GM21529 (cell line): Measurements from ENCODE around the gene NAV2.

Source experiments
- ATAC-seq: cut with Tn5 transposase; IDR thresholded peaks from one replicate; pipeline ENCODE4 v1.9.1; 2021; ENCODE audit not compliant: unreplicated experiment

Gene NAV2

DNA sequence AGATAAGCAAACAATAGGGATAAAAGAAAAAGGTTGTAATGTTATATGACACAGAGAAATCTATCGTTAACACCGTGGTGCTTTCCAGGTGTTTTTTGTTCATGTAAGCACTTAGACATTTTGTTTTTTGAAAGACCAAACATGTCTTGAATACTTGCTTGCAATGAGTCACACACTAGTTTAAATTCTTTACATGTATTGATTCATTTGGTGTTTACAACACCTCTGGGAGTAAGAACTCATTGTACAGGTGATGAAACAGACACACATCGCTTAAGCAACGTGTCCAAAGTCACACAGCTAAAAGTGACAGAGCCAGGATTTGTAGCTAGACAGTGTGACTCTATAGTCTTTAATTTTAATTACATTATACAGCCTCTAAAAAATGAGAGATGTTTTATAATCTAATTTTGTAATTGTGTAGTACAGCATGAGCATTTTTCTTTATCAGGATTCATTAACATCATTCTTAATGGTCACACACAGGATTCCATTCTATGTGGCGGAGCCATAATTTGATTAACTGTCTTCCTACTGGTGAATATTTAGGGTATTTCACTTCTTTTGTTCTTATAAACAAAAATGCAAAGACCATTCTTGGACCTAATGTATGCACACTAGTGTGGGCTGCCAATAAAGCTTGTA lies 298.8 kb downstream of the NAV2 start:
- ATAC-seq = no peak

DNA sequence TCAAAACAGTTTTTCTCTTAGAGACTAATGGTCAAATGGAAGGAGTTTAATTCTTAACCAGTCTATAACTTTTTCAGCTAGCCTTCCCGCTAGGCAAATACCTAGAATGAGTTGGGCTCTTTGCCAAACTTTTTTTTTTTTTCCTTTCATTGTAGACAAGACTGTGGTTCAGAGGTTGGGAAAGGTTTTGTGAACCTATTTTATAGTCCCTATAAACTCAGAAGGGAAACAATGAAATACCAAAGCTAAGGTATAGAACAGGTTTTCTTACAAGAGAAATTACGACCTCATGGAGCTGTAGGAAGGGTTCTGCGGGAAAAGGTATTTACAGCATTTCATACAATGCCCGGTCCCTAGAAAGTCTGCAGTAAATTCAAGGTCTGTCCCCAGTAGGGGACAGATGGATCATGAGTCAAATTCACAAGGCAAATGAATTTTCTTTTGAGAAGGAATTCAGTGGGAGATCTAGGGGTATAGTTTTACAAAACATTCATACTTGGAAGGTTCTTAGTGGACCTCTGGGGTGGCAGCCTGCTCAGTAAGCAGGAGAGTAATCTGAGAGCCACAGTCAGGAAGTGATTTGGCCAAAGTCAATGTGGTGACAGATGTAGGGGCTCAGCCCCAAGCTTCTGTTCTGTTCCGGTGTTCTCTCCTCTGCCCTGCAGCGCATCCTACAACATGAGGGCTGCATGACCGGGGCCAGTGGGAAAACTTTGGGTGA lies 300.9 kb downstream of the NAV2 start:
- ATAC-seq = no peak

DNA sequence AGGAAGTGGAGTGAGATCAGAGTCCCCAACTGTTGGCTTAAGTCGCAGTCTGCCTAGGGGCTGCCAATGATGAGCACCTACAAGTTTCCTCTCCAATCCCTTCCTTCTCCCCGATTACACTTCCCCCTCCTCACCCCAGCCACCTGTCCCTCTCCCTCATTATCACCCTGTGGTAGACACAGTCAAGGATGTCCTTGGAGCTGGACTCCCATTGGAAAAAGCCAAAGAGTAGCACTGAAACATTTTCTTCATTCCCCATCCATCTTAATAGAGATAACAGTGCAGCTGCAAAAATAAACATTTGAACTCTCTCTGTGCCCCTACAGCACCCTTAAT lies 301.4 kb downstream of the NAV2 start:
- no peak for ATAC-seq

DNA sequence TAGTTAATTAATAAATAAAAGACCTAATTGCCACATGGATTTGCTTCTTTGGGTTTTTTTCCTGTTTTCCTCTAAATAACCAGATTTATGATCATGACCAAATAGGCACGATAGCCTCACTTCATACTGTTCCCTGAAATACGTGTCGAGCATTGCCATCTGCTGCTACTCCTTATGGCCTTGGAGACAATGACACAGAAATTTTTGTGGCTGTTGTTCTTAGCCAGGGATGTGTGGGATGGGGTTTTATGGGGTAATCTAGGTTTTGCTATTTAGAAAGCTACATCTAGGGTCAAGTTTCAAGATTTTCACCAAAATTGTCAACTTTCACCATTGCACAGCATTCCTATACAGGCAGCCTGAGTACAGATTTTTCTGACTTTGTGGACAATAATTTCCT lies 302.5 kb downstream of the NAV2 start:
- ATAC-seq = no peak

DNA sequence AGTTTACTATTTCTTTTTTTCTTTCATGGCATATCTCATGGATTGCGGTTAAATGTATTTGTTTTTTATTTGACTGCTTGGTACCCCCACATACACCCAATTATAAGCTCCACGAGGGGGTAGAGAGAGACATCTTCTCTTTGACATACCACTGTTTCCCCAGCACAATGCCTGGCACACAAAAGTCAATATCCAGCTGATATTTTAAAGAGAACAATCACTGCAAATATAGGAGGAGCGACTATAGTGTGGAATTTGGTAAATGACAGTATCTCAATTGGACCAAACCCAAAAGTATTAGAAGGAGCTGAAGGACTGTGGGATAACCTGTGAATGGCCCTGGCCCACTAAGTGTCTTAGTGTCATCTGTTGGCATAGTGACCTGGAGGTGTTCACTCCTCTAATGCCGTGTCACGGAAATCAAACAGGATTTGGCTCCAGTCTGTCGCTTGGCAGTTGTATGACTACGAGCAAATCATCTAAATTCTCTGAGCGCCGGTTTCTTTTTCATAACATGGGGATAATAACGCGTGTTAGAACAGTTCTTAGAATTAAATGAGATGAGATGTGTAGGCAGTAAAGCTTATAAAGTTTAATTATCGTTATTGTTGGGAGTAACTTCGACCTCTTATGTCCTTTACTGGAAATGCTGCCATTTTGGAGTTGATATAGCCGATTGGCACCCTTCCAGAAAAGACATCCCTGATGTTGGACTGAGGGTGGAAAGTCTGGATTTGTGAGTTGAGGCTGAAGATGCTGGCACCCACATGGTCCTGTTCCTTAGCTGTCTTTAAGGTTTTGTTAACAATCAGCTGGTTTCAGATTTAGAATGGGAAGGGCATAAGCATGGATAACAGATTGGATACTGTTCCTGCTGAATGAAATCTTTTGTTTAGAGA lies 303.1 kb downstream of the NAV2 start:
- ATAC-seq = no peak

DNA sequence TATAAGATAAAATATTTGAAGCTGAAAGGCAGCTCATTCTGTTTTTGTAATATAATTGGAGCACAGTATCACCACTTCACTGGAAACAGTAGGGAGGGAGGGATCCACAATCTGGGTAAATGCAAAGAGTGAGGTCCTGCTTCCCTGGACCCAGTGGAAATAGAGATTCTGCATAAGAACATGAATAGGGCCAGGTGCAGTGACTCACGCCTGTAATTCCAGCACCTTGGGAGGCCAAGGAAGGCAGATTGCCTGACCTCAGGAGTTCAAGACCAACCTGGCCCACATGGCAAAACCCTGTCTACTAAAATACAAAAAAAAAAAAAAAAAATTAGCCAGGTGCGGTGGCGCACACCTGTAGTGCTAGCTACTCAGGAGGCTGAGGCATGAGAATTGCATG lies 303.9 kb downstream of the NAV2 start:
- no peak for ATAC-seq

DNA sequence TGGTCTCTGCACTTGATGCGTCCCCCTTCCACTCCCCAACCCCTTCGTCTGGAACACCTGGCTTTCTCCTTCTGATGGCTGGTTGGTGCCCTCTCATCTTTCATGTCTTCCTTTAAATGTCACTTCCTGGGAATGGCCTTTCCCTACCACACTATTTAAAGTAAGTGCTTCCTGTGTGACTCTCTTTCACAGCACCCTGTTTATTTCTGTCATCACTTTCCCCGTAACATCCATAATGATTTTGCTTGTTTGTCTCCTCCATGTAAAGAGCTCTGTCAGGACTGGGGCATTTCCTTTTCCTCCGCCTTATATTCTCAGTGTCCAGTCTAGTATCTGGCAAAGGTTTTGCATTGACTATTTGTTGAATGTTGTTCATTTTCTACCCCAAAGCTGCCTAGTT lies 304.7 kb downstream of the NAV2 start:
- ATAC-seq = no peak

DNA sequence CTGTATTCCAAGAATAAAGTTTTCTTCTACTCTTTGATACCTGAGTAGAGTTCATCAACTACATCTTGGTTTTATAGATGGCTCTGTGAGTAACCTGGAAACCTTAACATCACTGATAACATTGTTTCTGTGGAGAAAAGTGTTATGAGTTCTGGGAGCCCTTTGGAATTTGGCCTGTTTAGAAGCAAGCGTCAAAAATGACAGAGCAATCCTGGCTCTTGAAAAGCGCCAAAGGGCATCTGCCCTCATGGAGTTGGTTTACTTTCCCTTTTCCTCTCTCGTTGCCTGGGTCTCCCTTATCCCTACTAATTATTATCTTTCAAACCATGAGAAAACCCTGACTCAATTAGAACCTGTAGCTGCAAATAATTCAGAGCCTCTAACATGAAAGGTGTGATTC lies 307.6 kb downstream of the NAV2 start:
- ATAC-seq = no peak

DNA sequence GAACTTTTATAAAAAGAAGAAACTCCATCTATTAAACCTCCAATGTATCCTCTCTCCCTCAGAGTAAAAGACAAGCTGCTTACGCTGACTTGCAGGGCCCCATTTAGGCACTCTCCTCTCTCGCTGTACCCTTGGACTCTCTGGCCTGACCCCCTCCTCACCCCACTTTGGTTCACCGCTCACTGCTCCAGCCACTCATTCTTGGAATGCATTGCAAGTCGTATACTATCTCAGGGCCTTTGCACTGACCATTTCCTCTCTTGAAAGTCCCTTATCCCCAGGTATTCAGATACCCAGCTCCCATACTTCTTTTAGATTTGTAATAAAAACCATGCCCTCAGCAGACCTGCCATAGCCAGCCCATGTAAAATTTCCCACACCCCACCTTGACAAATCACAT lies 308.1 kb downstream of the NAV2 start:
- no peak for ATAC-seq

DNA sequence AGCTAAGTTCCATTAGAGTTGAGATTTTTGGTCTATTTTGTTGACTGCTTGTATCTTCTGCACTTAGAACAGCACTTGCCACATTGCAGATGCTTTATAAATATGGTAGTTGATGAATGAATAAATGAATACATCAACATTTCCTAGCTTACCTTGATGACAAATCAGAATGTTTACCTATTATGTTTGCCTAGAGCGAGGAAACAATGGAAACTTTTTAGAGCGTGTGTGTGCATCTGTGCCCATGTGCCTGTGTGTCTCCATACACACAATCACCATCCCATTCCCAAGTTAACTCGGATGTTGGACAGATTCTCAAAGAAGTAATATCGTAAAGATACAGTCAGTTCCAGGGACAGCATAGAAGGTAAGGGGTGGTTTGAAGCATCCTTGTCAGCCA lies 308.6 kb downstream of the NAV2 start:
- no peak for ATAC-seq

DNA sequence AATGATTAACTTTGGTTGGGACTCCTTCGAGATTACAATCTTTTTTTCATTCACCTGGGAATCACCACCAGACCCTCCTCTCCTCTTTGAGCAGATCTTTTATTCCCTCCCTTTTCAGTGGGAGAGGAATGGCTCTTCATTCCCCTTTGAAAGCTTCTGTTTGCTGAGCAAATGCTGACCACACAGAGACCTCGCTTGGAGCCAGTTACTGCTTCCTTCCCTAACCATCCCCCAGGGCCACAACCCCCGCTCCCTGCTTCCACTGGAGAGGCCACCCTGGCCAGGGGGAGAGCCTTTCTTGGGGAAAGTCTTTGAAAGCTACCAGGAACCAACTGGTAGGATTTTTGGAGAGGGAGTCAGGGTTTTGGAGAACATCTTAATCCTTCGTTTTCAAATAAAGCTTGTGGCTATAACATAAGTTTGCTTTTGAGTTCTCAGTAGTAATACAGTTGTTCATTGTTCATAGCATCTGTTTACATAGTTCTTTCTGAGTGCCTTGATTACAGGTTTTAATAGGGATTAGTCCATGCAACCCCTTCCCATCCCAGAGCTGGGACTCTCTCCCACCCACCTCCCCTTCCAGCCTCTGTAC lies 309.2 kb downstream of the NAV2 start:
- ATAC-seq = no peak

DNA sequence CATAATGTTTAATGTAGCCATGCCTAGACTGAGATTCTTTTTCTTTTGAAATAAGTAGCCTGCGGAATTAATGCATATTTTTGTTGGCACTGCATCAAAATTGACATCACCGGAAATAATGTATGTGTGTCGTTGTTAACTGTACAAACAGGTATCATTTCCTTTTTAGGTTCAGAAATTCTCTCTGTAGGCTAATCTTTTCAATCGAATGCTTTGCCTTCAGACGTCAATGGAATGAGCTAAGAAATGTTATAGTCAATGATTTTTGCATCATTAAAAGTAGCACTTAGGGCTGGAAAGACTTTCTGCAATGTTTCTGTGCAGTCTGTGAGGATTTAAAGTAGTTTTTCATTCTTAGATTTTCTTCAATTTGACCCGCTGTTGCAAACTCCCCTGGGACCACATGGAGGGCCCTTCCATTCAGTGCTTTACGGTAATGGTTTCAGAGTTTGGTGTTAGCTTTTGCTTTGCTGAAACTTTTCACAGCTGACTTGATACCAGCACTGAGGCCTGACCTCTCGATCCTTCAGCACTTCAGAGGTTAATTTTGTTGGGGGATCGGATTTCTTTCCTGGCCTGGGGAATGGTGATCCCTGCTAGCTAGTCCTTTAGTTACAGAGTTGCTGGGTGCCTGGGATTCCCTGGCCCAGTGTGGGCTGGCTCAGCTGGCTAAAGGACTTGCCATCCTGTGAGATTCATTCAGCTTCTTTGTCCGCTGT lies 309.9 kb downstream of the NAV2 start:
- no peak for ATAC-seq

DNA sequence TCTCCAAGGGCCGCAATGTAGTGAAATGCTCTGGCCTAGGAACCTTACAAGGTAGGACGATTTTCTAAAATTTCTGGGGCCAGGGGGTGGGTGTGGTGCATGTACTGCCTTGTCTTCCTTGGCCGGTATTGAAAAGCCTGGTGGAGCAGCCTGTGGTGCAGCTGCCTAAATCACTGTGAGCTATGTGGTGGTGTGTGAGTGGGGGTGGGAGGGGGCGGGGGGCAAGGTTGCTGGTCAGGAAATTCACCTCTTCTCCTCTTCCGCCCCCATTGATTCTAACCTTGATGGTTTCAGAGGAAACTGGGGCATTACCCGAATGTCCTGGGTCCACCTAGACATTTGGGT lies 310.4 kb downstream of the NAV2 start:
- no peak for ATAC-seq

DNA sequence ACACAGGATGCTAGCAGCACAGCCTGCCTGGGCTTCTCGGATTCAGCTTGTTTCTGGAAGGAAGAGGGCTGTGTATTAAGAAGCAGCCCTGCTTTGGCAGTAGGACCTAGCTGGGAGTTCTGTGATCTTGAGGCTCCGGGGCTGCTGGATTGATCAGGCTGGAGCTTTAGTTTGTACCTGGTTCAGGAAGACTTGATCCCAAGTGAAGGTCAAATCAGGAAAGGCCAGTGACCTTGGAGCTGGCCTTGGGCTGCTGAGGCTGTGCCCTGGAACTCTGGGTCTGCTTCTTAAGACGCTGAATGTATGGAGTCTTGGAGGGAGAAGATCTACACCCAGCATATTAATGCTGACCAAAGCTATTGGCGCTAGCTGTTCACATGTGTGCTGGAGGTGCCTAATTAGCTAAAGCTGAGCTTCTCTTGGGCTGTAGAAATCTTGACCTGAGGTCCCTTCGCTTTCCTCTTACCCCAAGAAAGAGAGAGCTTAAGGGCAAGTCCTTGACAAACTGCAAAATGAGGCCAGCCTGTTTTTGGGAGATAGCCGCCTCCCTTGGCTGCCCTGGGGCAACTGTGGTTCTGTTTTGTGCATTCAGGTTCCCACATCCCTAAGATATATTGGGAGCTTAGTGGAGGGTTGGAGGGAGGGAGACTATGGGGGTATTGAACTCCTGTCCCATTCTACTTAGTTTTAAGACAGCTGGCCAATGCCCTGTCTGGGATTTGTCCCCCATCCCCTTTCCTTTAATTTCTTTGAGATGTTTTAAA lies 311.7 kb downstream of the NAV2 start:
- ATAC-seq = no peak

DNA sequence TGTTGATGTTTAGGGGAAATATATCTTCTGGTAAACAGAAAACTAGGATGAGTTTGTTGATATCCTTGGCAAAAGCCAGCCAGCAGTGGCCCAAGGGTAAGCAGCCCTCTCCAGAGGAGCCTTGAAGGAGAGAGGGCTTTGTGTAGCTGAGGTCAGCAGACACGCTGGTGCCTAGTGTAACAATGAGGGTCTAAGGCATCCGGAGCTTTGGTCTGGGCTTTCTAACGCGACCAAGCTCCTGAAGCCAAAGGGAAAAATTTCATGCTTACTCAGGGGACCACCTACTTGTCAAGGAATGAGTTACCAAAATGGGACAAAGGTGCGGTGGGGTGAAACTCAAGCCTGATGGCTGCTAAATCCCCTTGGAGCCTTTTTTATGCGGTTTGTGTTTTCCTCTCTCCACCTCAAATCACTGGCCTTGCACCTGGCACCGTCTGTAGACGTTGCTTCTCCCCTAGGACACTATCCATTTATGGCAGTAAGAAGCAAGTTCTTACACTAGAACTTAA lies 312.7 kb downstream of the NAV2 start:
- ATAC-seq = no peak

DNA sequence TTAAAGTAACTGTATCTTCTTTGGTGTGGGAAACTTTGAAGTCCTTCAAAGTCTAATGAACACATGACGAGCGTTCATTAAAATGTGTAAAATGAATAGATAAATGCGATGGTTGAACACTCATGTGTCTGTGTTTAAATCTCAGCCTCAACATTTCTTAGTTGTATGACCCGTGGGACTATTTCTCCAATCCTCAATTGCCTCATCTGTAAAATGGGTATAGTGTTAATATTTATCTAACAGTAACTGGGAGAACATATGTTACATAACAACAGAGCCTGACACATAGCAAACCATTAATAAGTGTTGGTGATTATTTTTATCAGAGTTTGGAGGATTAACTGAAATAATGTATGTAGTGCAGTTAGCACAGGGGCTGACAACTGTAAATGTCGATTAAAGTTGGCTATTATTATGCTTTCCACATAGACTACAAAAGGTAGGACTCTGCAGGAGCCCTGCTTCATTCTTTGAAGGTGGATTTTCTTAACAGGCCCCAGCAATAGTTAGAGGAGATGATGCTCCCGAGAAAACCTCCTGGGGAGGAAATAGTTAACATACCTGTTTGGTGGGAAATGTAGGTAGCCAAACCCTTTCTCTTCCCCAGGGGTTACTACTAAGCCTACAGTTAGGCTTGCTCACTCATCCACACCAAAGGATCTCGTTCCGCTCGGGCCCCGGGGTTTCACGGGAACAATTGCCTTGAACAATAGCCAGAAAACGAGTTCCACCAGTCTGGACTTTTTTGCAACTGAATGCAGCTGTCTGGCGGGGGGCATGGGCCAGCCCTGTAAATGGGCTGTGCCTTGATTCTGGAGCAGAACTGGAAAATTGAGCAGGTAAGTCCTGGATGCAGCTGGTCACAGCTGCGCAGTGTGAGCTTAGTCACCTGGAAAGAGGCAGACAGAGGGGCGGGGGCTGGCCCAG lies 314.3 kb downstream of the NAV2 start:
- no peak for ATAC-seq

DNA sequence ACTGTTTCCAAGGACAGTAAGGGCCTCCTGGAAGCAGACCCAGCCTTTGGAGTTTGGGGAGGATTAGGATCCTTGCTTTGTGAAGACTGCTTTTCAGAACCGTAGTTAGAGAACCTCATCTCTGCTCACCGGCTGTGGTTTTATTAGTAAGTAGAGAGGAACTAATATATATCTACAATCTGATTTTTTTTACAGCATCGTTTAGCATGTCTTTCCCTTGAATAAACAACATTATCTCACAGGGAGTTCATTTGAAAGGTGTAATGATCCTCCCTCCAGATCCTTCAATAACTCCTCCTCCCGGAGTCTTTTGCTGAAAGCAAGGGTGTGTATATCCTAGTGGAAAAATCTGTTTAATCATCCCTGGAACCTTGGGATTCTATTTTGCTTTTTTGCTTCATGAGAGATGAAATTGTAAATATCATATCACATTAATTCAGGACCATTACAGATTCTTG lies 314.9 kb downstream of the NAV2 start:
- no peak for ATAC-seq

DNA sequence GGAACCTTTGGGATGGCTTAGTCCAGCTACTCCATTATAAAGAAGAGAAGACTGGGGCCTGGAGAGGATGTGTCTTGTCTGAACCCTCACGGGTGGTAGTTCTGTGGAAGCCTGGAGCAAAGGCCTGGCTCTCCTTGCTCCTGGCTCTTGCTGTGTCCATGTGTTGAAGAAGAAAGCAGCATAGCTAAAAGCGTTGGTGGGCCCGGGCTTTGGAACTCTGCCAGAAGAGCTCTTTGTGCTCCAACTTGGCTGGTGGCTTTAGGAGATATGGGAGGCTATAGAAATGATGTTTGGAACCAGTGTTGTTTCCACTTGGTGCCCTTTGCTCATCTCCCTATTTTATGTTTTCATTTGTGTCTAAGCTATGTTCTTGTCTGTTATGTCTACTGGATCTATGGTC lies 316.6 kb downstream of the NAV2 start:
- no peak for ATAC-seq

DNA sequence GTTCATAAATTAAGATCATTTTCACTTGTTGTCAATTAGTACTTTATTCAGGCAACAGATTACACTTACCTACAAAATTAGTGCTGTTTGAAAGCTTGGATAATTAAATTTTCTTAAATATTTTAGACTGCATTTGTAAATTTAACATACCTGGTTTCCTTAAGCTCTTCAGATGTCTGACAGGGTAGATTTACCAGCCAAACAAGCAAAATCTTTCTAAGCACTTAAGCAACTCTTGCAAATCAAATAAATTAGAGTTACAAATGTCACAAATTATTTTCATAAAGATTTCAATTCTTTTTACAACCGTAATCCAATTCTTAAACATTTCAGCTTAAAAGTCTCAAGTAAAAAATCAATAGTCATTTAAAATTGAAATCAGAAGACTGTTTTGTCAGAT lies 317.8 kb downstream of the NAV2 start:
- ATAC-seq = no peak
